A549 (cell line): ENCODE results near the gene SOX14. TPM values are rescaled to one million over a fixed set of nuclear protein-coding genes. Genes with fewer than 3 reads are reported as not detected.
A peak's percentile ranks its signal among the peaks of the same experiment; 100 is the strongest.

Experiments
- ATAC-seq, 2 experiments: fragments of 200-7000 bp in 1 of 2; fragments of >200 bp in 1 of 2; cut with Nextera tagmentation in 1 of 2; cut with Tn5 transposase in 1 of 2; 3 replicates each; pipeline versions ENCODE4 v1.8.0 to v1.9.1; 2018 to 2020; ENCODE audit warnings: mild to moderate bottlenecking in 1 of 2, moderate library complexity in 1 of 2
- CTCF ChIA-PET: fragments of 300-600 bp; sonication (Branson Sonifier 250); formaldehyde crosslinking; extraction: SDS; loops from one replicate; lab custom pipeline; 2021; ENCODE audit warnings: antibody characterized with exemption, inconsistent platforms; lab: Yijun Ruan, JAX
- POLR2A ChIA-PET: fragments of 350-600 bp; formaldehyde crosslinking; extraction: SDS; loops from one replicate; lab custom pipeline; 2021; ENCODE audit warnings: antibody characterized with exemption, inconsistent platforms; lab: Yijun Ruan, JAX
- DNase-seq, 2 experiments: peaks; one replicate each; pipeline versions ENCODE4 v3.0.0 to v3.0.0-alpha.2; 2011 to 2016; ENCODE audit warnings: low read depth in 1 of 2, low spot score in 1 of 2
- FAIRE-seq: peaks from 2 replicates; lab custom pipeline; 2011; peaks lifted over from hg19 to GRCh38; lab: Jason Lieb, UNC
- H3K27ac ChIP-seq, 2 experiments: fragments of >200 bp; sonication (Bioruptor Twin); formaldehyde crosslinking; 3 replicates each; pipeline ENCODE4 v1.5.1; 2016 to 2017
- H3K4me1 ChIP-seq: fragments of >200 bp; sonication (Bioruptor Twin); formaldehyde crosslinking; 3 replicates; pipeline ENCODE4 v1.6.1; 2016
- H3K4me2 ChIP-seq: fragments of >200 bp; sonication (Bioruptor Twin); formaldehyde crosslinking; 3 replicates; pipeline ENCODE4 v1.6.1; 2016
- H3K4me3 ChIP-seq: fragments of >200 bp; sonication (Bioruptor Twin); formaldehyde crosslinking; 3 replicates; pipeline ENCODE4 v1.5.1; 2016
- H3K9me3 ChIP-seq: fragments of >200 bp; sonication (Bioruptor Twin); formaldehyde crosslinking; 3 replicates; pipeline ENCODE4 v1.6.1; 2016
- BHLHE40 ChIP-seq: IDR thresholded peaks from 2 replicates; pipeline ENCODE4 v1.6.1; 2012; ENCODE audit warnings: low read depth, low read length, inconsistent platforms
- CBX2 ChIP-seq: fragments of 200-600 bp; sonication (generic); IDR thresholded peaks from 2 replicates; pipeline ENCODE4 v1.6.1; 2016; ENCODE audit warnings: low read depth, mild to moderate bottlenecking, borderline replicate concordance
- CBX8 ChIP-seq: fragments of 200-600 bp; sonication (generic); IDR thresholded peaks from 2 replicates; pipeline ENCODE4 v1.6.1; 2016
- CEBPB ChIP-seq, 2 experiments: fragments of >200 bp in 1 of 2; sonication (Bioruptor Twin) in 1 of 2; formaldehyde crosslinking in 1 of 2; IDR thresholded peaks; 2 replicates each; pipeline ENCODE4 v1.6.1; 2012 to 2016
- CHD2 ChIP-seq: fragments of 150-350 bp; IDR thresholded peaks from 2 replicates; pipeline ENCODE4 v1.6.1; 2014; ENCODE audit warnings: low read length; ENCODE audit not compliant: partially characterized antibody
- FOSB ChIP-seq: fragments of 250-450 bp; sonication (Bioruptor Pico); IDR thresholded peaks from 2 replicates; pipeline ENCODE4 v1.5.0; 2020; ENCODE audit warnings: mild to moderate bottlenecking, moderate library complexity
- FOSL2 ChIP-seq, 2 experiments: fragments of 450-650 bp in 1 of 2; fragments of >200 bp in 1 of 2; sonication (Bioruptor Twin) in 1 of 2; formaldehyde crosslinking; IDR thresholded peaks; 2 replicates each; pipeline versions ENCODE4 v1.5.0 to v1.6.1; 2016 to 2020; ENCODE audit warnings: mild to moderate bottlenecking in 1 of 2, moderate library complexity in 1 of 2
- HDAC2 ChIP-seq: fragments of 200-600 bp; sonication (generic); IDR thresholded peaks from 2 replicates; pipeline ENCODE4 v1.6.1; 2016
- HOXA7 ChIP-seq: fragments of 250-450 bp; sonication (Bioruptor Pico); IDR thresholded peaks from 2 replicates; pipeline ENCODE4 v1.5.0; 2020; ENCODE audit warnings: mild to moderate bottlenecking, moderate library complexity
- HOXB13 ChIP-seq: fragments of 250-450 bp; sonication (Bioruptor Pico); IDR thresholded peaks from 2 replicates; pipeline ENCODE4 v1.5.0; 2020; ENCODE audit warnings: low read depth, mild to moderate bottlenecking, moderate library complexity
- JUNB ChIP-seq: fragments of >200 bp; sonication (Bioruptor Twin); formaldehyde crosslinking; IDR thresholded peaks from 2 replicates; pipeline ENCODE4 v1.6.1; 2016
- KDM1A ChIP-seq: fragments of 200-600 bp; sonication (generic); IDR thresholded peaks from 2 replicates; pipeline ENCODE4 v1.6.1; 2016; ENCODE audit warnings: low read depth, mild to moderate bottlenecking
- KDM5A ChIP-seq: fragments of 200-600 bp; sonication (generic); IDR thresholded peaks from 2 replicates; pipeline ENCODE4 v1.6.1; 2016; ENCODE audit warnings: antibody characterized with exemption, mild to moderate bottlenecking
- MAFK ChIP-seq: fragments of 450-650 bp; IDR thresholded peaks from 2 replicates; pipeline ENCODE4 v1.6.1; 2014; ENCODE audit not compliant: partially characterized antibody
- MAZ ChIP-seq: fragments of 150-350 bp; IDR thresholded peaks from 2 replicates; pipeline ENCODE4 v1.6.1; 2014; ENCODE audit warnings: antibody characterized with exemption, low read depth, low read length, borderline replicate concordance
- NFE2L2 ChIP-seq: fragments of 150-350 bp; conservative IDR thresholded peaks from 2 replicates; pipeline ENCODE4 v1.6.1; 2014; ENCODE audit warnings: low read length
- NR3C1 ChIP-seq: fragments of >200 bp; sonication (Bioruptor Twin); formaldehyde crosslinking; IDR thresholded peaks from 3 replicates; pipeline ENCODE4 v1.6.1; 2017
- PHF8 ChIP-seq: fragments of 200-600 bp; sonication (generic); IDR thresholded peaks from 2 replicates; pipeline ENCODE4 v1.6.1; 2016; ENCODE audit warnings: low read depth, mild to moderate bottlenecking, antibody characterized with exemption, moderate library complexity, borderline replicate concordance
- RARB ChIP-seq: fragments of 250-450 bp; sonication (Bioruptor Pico); IDR thresholded peaks from 2 replicates; pipeline ENCODE4 v1.8.0; 2021; ENCODE audit warnings: mild to moderate bottlenecking, moderate library complexity
- RCOR1 ChIP-seq: fragments of 150-350 bp; IDR thresholded peaks from 2 replicates; pipeline ENCODE4 v1.6.1; 2014; ENCODE audit warnings: antibody characterized with exemption, low read length, low read depth
- RNF2 ChIP-seq: fragments of 200-600 bp; sonication (generic); IDR thresholded peaks from 2 replicates; pipeline ENCODE4 v1.6.1; 2016; ENCODE audit warnings: low read depth, mild to moderate bottlenecking, antibody characterized with exemption, moderate library complexity, borderline replicate concordance
- SREBF2 ChIP-seq: fragments of 450-650 bp; IDR thresholded peaks from 2 replicates; pipeline ENCODE4 v1.6.1; 2014; ENCODE audit warnings: mild to moderate bottlenecking, moderate library complexity
- TFCP2L1 ChIP-seq: fragments of 250-450 bp; sonication (Bioruptor Pico); IDR thresholded peaks from 2 replicates; pipeline ENCODE4 v1.5.0; 2021; ENCODE audit warnings: mild to moderate bottlenecking
- ZFP36 ChIP-seq: fragments of 450-650 bp; IDR thresholded peaks from 2 replicates; pipeline ENCODE4 v1.6.1; 2014; ENCODE audit warnings: borderline replicate concordance; ENCODE audit not compliant: partially characterized antibody
- ZNF302 ChIP-seq: fragments of 250-450 bp; sonication (Bioruptor Pico); IDR thresholded peaks from 2 replicates; pipeline ENCODE4 v1.9.0; 2021; ENCODE audit warnings: inconsistent platforms, mild to moderate bottlenecking, moderate library complexity
- WGBS: methylation state at CpG from one replicate; pipeline ENCODE4 v1.1.6; 2017; ENCODE audit errors: missing lambda C conversion rate; 5-methylcytosine and 5-hydroxymethylcytosine counted together
- polyA plus RNA-seq, 4 experiments: library from polyadenylated mRNA; depleted of rRNA in 3 of 4; stranded (reverse); fragments of >200 nt; fragmentation: RNase III in 1 of 4; extraction: RNeasy Plus Mini Kit Qiagen cat#74134 plus additional on column Dnase treatment in 1 of 4; gene quantifications; 2 replicates in 3 of 4; 3 replicates in 1 of 4; pipeline ENCODE4 v1.2.3, GENCODE V29; 2011 to 2017
- TF ChIP-seq, protein P1 (sequence below): fragments of 450-650 bp; IDR thresholded peaks from 2 replicates; pipeline ENCODE4 v1.6.1; 2014; ENCODE audit warnings: antibody characterized with exemption
- TF ChIP-seq, protein P2 (sequence below): IDR thresholded peaks from 2 replicates; pipeline ENCODE4 v1.6.1; 2012
- TF ChIP-seq, protein P3 (sequence below): fragments of 250-450 bp; sonication (Bioruptor Pico); IDR thresholded peaks from 2 replicates; pipeline ENCODE4 v1.5.0; 2021; ENCODE audit warnings: mild to moderate bottlenecking, moderate library complexity, borderline replicate concordance
- TF ChIP-seq, protein P4 (sequence below): IDR thresholded peaks from 2 replicates; pipeline ENCODE4 v1.6.1; 2012

The SOX14 gene
- polyA plus RNA-seq, 2 of the 4 experiments (the other 2 are of a cell fraction), result not detected

DNA sequence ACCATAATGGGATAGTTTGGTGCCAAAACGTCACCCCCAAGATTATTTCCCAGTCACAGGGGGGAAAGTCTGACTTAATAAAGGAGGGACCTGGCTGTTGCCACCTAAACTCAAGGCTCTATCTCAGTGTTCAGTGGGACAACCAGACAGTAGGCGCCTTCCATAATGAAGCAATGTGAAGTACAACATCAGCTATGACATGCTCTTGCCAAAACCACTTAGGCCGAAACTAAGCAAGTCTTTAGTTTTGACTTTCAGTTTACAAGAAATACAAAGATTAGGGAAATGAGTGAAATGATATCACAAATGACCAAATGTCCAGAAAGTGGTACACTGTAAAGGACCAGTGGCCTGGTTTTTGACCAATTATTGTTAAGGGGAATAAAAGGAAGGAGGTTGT is 32.9 kb downstream of the SOX14 start:
- CTCF ChIA-PET, result no interaction called here
- no peak for ATAC-seq
- POLR2A ChIA-PET, result interaction anchor here (0.6 kb wide), 1 partner anchor 1532 kb away, joined by 3 read pairs; no protein-coding TSS in a partner anchor

DNA sequence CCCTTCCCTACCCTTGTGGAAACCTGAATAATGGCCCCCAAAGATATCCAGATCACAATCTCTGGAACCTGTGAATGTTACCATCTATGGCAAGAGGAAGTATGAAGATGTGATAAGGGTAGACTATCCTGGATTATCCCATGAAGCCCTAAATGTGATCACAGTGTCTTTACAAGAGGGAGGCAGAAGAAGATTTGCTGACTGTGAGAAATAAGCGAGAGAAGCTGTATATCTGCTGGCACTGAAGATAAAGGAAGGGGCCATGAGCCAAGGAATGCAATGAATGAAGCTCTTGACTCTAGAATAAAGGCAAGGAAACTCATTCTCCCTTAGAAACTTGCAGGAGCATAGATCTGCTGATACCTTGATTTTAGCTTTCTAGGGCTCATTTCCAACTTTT is 39.1 kb downstream of the SOX14 start:
- H3K9me3 ChIP-seq, result no peaks in the 10 kb centered on the region
- ATAC-seq, result no peak

More for the DNA sequence above, 32.9 kb downstream of the SOX14 start:
- FAIRE-seq (no peak), DNase-seq (no peak)
- H3K27ac ChIP-seq, result no peak overlapping the region
- H3K4me1 ChIP-seq, result no peaks in the 10 kb centered on the region
- no peak overlapping the region for H3K4me3 ChIP-seq
- WGBS, result 4% methylated on average over 3 of the region's 3 CpGs
- TF ChIP-seq PHF8 (no peak), JUNB (no peak), RNF2 (no peak), CHD2 (no peak), BHLHE40 (no peak), CEBPB (IDR thresholded peaks at IDR 0.05) (no peak), SREBF2 (no peak), CBX2 (no peak), RCOR1 (no peak), TFCP2L1 (CRISPR knock-in tag) (no peak), NFE2L2 (no peak), ZNF302 (CRISPR knock-in tag) (no peak), HOXB13 (CRISPR knock-in tag) (no peak), KDM5A (no peak), MAZ (no peak)
- TF ChIP-seq, protein P1, sequence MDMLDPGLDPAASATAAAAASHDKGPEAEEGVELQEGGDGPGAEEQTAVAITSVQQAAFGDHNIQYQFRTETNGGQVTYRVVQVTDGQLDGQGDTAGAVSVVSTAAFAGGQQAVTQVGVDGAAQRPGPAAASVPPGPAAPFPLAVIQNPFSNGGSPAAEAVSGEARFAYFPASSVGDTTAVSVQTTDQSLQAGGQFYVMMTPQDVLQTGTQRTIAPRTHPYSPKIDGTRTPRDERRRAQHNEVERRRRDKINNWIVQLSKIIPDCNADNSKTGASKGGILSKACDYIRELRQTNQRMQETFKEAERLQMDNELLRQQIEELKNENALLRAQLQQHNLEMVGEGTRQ, result no peak
- TF ChIP-seq, protein P2, sequence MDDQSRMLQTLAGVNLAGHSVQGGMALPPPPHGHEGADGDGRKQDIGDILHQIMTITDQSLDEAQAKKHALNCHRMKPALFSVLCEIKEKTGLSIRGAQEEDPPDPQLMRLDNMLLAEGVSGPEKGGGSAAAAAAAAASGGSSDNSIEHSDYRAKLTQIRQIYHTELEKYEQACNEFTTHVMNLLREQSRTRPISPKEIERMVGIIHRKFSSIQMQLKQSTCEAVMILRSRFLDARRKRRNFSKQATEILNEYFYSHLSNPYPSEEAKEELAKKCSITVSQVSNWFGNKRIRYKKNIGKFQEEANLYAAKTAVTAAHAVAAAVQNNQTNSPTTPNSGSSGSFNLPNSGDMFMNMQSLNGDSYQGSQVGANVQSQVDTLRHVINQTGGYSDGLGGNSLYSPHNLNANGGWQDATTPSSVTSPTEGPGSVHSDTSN, result no peak
- TF ChIP-seq, protein P3, sequence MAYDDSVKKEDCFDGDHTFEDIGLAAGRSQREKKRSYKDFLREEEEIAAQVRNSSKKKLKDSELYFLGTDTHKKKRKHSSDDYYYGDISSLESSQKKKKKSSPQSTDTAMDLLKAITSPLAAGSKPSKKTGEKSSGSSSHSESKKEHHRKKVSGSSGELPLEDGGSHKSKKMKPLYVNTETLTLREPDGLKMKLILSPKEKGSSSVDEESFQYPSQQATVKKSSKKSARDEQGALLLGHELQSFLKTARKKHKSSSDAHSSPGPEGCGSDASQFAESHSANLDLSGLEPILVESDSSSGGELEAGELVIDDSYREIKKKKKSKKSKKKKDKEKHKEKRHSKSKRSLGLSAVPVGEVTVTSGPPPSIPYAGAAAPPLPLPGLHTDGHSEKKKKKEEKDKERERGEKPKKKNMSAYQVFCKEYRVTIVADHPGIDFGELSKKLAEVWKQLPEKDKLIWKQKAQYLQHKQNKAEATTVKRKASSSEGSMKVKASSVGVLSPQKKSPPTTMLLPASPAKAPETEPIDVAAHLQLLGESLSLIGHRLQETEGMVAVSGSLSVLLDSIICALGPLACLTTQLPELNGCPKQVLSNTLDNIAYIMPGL (CRISPR knock-in tag), result no peak
- H3K4me2 ChIP-seq, result no peak overlapping the region
- no peaks in the 10 kb centered on the region for H3K9me3 ChIP-seq

DNA sequence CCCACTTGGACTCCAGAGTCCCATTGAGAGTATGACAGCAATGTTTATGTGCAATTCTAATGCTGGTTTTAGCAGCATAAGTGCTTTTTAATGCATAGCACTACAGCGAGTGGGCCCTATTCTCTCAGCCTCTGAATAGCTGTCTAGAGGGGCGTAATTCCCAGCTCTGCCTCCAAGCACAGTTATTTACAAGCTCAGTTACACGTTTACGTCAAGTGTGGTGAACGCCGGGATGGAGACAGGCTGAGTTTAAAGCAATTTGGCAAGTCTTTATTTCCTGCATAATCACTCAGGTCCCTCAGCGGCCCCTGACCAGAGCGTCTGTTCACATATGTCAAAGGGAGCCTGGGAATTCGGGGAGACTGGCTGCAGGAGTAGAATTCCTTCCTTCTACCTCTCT is 43.9 kb downstream of the SOX14 start:
- CTCF ChIA-PET, result no interaction called here
- no peak for ATAC-seq
- no peak for DNase-seq
- Histone ChIP-seq H3K27ac (no peak overlapping the region), H3K4me1 (no peaks in the 10 kb centered on the region), H3K9me3 (no peaks in the 10 kb centered on the region), H3K4me3 (no peak overlapping the region), H3K4me2 (no peak overlapping the region)
- POLR2A ChIA-PET, result no interaction called here
- no peak for FAIRE-seq
- no peak for TF ChIP-seq ZFP36
- TF ChIP-seq FOSL2 (IDR thresholded peaks at IDR 0.05), result no peak
- TF ChIP-seq FOSL2 (CRISPR knock-in tag; IDR thresholded peaks at IDR 0.05), result no peak
- TF ChIP-seq, protein P1, result no peak
- no peak for TF ChIP-seq NR3C1
- TF ChIP-seq, protein P2, result no peak
- no peak for TF ChIP-seq HOXA7 (CRISPR knock-in tag)
- TF ChIP-seq, protein P4, sequence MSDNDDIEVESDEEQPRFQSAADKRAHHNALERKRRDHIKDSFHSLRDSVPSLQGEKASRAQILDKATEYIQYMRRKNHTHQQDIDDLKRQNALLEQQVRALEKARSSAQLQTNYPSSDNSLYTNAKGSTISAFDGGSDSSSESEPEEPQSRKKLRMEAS, result no peak
- TF ChIP-seq RARB (CRISPR knock-in tag), result no peak
- TF ChIP-seq KDM1A, result no peak
- no peak for TF ChIP-seq RNF2
- no peak for TF ChIP-seq HDAC2
- TF ChIP-seq MAFK, result no peak
- no peak for TF ChIP-seq CBX8
- no peak for TF ChIP-seq FOSB
- 29% methylated on average over 9 of the region's 9 CpGs for WGBS

More for the DNA sequence above, 39.1 kb downstream of the SOX14 start:
- CTCF ChIA-PET, result no interaction called here
- no peak overlapping the region for H3K4me3 ChIP-seq
- H3K27ac ChIP-seq, result no peak overlapping the region
- no peak for TF ChIP-seq FOSL2 (IDR thresholded peaks at IDR 0.05)
- TF ChIP-seq FOSL2 (CRISPR knock-in tag; IDR thresholded peaks at IDR 0.05), result no peak
- TF ChIP-seq MAFK, result peak; percentile 41
- no peak overlapping the region for H3K4me2 ChIP-seq
- no peak for DNase-seq
- no peak for FAIRE-seq
- WGBS, result 0% methylated on average over 1 of the region's 1 CpG
- no peaks in the 10 kb centered on the region for H3K4me1 ChIP-seq
- POLR2A ChIA-PET, result no interaction called here
